ENCODE measurements around the gene KMT2C.
A peak's percentile ranks its signal among the peaks of the same experiment; 100 is the strongest.

The KMT2C gene

DNA sequence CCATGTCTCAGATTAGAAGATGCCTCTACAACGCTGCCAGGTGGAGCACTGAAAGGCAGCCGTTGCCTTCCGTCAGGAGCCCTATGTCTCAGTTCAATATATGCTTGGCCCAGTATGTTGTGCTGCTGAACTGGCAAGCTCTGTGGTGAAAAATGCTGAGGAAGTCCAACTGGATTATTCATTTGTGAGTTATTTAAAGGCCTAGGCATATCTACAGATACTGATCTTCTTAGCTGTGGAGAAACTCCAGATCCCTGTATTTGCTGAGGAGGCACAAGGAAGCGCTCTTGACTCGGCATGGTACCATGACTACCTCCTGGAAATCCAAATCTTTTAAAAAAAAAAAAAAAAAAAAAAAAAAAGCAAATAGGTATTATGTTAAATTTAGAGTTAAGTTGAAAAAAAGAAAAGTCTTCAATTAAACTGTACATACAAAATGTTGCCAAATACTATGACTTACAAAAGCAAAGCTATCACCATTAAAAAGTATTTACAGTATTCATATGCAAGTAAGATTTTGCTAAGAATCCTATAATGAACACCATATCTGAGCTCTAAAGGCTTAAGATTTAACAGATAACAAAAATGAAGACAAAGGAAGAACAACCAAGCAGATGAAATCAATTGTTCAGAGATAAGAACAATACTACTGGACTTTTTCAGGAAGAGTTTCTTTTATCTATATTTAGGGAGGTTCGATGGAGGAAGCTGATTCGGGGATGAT lies 258.0 kb downstream of the KMT2C start:
- no peak for DNase-seq (ENCODE audit: low read depth, low spot score)
- H3K4me3 ChIP-seq (ENCODE audit: low read length), result no peak overlapping the region

DNA sequence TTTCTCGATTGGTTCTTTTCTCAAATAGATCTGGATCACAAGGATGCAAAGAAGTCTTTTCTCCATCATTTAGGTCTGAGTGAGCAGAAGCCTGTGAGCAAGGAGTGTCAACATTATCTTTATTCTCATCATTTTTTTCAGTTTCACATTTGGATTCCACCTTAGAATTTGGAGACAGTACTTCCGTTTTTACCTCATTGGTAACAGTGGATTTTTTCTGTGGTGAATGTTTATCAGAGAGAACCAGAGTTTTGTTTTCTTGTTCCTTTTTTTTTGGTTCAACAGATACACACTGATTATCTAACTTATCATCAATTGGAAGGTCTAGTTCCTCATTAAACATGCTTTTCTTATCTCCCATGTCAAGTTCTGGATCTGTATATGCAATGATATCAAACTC lies 259.0 kb downstream of the KMT2C start:
- no peak overlapping the region for H3K4me3 ChIP-seq (ENCODE audit: low read length)
- DNase-seq (ENCODE audit: low read depth, low spot score), result no peak

DNA sequence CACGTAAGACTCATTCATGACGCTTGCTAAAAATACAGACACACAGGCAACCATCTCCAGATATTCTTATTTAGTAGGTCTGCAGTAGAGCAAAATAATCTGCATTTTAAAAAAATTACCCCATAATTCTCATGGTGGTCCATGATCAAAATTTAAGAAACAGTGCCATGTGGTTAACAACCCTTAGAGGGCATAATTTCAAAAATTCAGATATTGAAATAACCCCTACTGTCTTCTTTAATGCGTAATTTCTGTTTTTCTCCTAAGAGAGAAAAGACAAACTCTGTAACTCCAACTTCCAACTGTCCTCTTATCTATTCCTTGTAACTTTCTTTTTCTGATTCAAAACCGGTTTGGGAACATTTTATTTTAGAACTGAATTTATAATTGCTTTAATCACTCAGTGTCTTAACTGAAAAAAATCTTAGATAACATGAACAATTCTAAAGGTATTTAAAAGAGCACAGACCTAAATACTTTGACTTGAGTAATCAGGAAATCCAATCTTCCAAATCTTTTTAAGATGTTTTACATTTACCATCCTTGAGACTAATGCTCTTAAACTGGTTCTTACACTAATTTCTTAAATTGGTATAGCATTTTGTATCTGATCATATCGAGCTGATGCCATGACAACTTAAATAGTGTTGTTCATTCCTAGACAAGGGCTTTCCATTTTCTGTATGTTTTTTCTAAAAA lies 262.3 kb downstream of the KMT2C start:
- no peak for DNase-seq (ENCODE audit: low read depth, low spot score)
- H3K4me3 ChIP-seq (ENCODE audit: low read length), result no peak overlapping the region

DNA sequence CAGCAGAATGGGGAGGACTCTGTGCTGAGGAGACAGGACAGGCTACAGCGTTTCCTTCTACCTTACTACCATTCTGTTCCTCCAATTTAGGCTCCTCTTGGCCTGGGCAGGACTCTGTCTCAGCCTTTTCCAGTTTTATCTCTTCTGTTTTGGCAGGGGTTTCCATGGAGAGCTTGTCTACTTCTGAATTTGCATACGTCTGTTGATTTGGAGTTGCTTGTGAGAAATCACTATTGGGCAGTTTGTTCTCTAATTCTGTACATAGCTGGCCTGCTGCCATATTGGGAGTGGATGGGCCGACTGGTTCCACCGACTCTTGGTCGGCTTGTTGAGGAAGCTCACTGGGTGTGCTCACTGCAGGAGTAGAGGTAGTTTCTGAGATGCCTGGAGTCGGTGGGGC lies 273.5 kb downstream of the KMT2C start:
- DNase-seq (ENCODE audit: low read depth, low spot score), result no peak
- H3K4me3 ChIP-seq (ENCODE audit: low read length), result no peak overlapping the region

DNA sequence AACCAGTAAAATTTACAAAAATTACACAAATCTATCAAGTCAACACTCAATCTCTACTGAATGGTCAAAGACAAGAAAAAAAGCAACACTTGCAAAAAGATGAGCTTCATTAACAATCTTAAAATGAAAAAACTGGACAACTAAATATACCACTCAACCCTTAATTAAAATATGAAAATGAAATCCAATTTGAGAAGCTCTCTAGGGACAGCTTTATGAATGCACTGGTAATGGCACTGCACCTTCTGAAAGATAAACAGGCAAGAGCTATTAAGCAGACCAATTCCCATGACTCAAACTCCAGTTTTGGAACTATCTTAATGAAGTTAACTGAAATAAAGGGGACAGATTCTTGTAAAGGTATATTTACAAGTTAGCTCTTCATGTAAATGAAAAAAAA lies 274.6 kb downstream of the KMT2C start:
- DNase-seq (ENCODE audit: low read depth, low spot score), result no peak
- no peak overlapping the region for H3K4me3 ChIP-seq (ENCODE audit: low read length)

DNA sequence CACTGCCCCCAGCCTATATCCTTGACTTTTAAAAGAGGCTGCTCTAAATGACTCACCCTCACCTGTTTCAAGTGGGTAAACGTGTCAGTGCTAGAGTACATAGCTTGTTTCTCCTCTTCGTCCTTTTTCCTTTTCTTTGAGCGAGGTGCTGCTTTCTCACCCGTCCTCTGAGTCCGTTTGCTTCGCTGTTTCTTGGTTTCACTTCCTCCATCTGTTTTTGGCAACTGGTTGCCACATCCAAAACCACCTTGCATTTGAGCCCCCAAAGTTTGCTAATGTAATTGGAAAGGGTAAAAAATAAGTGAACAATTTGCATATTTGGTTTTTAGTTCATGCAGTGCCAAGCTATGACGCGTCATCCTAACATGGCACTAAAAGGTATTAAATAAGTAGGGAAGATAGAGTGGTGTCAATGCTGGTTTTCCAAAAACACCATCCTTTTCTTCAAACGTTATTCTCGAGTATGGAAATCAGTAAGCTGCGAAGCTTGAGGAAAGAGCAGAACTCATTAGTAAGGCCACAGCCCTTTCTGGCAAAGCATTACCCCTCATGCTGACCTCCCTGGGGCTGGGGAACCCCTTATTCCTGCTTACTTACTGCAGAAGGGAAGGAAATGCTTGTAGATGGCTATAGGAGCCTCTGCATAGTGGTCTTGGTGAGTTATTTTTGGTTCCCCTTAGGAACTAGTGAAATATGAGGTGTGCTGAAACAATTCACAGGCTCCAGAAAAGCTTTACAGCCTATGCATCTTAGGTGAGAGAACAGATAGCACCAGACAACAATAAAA lies 276.8 kb downstream of the KMT2C start:
- no peak overlapping the region for H3K4me3 ChIP-seq (ENCODE audit: low read length)
- DNase-seq (ENCODE audit: low read depth, low spot score), result no peak

DNA sequence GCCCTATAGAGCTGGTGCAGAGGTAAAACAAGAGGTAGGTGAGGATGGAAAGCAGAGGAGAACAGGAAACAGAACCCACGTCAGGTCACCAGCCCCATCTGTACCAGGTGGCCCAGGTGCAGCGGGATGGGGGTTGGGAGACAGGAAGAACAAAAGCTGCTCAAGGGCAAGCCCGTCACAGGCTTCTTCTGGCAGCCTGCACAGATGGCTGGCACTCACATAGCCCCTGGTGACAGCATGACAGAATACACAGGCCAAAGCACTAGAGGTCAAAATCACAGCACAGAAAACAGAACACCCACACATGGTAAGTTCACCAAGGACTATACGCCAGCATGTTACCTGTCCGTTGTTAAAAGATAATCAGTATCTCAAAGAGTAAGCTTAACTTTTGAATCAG lies 283.5 kb downstream of the KMT2C start:
- no peak overlapping the region for H3K4me3 ChIP-seq (ENCODE audit: low read length)
- DNase-seq (ENCODE audit: low read depth, low spot score), result no peak

DNA sequence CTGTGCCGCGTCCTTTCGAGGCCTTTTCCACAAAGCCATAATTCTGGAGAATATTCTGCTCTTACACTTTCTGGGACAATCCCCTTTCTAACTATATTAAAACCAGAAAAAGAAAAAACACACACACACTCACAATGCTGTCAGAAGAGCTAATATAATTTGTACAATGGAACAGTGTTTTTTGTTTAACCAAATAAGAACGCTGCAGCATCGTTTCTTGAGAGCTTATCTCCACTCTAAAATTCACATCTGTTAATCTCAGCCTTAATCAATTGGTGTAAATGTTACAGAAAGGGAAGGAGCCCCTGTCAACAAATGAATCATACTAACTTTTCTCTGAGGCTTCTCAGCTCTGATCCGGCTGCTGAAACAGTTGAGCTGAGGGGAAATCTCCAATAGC lies 286.4 kb downstream of the KMT2C start:
- H3K4me3 ChIP-seq (ENCODE audit: low read length), result no peak overlapping the region
- no peak for DNase-seq (ENCODE audit: low read depth, low spot score)

DNA sequence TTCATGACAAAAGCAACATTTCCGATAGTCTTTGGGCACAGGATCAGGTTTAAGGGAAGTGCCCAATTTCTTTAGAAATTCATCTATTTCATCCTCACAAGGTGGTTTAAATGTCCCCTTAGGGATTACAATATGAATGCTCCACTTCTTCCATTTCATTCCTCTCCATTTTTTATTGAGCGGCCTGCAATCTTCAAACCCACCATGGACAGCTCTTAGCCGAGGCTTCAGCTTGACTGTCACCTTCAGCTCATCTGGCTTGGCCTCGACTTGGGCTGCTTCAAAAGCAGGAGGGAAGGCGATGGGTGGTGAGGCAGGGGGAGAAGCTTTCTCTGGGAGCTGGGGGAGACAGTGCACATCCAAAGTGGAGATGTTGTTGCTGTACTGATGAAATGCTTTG lies 287.1 kb downstream of the KMT2C start:
- DNase-seq (ENCODE audit: low read depth, low spot score), result no peak
- no peak overlapping the region for H3K4me3 ChIP-seq (ENCODE audit: low read length)

DNA sequence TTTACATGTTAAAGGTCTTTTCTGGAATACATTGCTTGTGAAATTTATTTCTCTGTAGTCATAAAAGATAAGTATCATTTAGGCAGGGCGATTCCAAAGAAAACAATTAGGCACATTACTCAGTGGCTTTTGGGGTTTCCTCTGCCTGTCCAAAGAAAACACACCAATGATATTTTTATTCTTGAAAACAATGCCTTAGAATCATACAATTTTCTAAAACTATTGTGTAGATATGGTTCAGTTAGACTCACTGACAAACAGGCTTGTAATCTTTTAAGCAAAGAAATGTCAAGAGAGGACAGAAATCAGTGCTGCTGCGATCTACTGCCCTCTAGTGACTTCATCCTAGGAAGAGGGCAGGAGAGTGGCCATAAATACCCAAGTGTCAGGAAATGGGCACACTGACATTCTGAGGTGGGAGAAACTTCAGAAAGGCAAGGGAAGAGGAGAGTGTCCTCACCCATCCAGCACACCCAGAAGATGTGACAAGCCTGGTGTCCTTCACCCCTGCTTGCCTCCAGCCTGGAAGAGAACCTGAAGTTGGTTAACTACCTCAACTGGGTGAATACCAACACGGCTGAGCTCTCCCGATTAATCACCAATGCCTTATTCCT lies 289.8 kb downstream of the KMT2C start:
- no peak overlapping the region for H3K4me3 ChIP-seq (ENCODE audit: low read length)
- DNase-seq (ENCODE audit: low read depth, low spot score), result peak; percentile 19

DNA sequence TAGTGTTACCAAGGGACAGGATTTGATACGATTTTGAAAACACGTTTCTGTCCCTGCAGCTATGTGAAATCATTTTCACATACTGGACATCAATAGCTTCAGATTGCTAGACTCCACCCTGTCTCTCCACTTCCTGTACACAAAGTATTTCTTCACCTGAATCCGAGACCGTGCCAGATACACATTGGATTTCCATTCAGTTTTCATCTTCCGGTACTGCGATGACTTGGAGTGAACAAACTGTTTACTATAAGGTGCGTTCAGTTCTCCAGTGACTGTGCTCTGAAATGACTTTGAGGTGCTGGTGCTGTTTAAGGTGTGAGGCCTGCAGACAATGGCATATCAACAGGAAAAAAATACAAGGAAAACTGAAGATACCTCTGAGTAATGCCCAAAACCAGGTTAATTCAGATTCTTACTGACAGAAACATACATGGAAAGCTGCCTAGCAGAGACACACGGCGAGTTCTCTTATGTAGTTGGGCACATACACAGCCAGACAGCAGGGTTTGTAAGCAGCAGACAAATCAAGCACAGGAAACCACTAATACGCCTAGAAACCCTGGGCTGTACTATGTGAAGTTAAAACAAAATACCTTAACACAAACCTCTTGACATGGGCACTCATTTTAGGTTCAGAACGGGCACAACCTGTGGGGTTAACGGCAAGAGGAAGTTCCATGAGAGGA lies 291.1 kb downstream of the KMT2C start:
- H3K4me3 ChIP-seq (ENCODE audit: low read length), result no peak overlapping the region
- peak; percentile 20 for DNase-seq (ENCODE audit: low read depth, low spot score)

DNA sequence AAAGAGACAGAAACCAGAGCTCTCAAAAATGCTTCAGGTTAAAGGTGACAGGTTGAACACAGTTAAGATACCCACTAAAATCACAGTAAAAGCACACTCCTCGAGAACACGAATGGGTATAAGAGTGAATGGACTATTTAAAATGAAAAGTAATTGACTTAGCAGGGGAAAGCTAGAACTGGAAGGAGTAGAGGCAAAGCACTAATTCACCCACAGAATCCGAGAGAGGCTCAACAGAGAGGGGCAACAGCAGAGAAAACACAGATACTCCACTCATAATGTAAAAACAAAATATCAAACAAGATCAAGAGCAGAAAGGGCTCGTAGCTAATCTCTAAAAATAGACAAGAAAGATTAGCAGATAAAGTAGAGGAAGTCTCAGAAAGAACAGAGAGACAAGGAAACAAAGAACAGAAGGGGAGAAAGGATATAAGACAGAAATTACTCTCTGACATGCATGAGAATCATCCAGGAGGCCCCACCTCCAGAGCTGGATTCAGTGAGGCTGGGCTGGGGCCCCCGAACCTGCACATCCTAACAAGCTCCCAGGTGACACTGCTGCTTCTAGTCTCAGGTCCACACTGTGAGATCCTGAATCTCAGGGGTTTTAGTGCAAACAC lies 292.7 kb downstream of the KMT2C start:
- peak; percentile 16 for DNase-seq (ENCODE audit: low read depth, low spot score)
- no peak overlapping the region for H3K4me3 ChIP-seq (ENCODE audit: low read length)

DNA sequence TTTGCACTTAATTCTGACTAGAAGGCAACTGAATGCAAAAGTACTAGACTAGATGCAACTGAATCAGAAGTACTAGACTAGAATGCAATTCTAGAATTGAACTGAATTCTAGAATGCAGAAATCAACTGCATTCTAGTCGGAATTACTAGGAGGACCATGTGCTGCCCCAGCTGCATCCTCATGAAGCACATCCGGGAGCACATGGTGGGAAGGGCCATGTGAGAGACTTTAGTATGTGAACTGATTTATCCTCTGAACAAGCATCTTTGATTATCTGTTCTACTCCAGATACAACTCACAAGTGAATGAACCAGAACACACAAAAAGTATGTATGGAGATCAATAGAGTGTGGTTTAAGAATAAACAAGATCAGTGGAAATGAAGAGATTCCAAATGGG lies 295.2 kb downstream of the KMT2C start:
- DNase-seq (ENCODE audit: low read depth, low spot score), result no peak
- no peak overlapping the region for H3K4me3 ChIP-seq (ENCODE audit: low read length)

DNA sequence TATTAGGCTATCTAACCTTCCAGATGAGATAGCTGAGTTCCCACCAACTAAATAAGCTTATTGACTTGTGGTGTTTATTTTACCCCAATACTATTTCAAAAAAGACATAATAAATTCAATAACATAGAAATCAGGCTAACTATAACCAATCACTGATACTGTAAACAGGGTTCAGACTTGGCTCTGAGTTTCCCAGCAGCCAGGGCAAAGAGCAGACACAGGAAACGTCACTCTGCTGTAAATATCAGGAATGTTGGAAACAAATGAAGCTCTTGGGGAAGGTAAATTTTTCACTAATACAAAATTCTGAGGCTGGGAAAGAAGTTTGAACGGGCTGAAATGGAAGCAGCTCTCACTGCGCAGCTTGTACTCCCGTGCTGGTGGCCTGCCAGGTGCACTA lies 295.7 kb downstream of the KMT2C start:
- H3K4me3 ChIP-seq (ENCODE audit: low read length), result no peak overlapping the region
- DNase-seq (ENCODE audit: low read depth, low spot score), result no peak

DNA sequence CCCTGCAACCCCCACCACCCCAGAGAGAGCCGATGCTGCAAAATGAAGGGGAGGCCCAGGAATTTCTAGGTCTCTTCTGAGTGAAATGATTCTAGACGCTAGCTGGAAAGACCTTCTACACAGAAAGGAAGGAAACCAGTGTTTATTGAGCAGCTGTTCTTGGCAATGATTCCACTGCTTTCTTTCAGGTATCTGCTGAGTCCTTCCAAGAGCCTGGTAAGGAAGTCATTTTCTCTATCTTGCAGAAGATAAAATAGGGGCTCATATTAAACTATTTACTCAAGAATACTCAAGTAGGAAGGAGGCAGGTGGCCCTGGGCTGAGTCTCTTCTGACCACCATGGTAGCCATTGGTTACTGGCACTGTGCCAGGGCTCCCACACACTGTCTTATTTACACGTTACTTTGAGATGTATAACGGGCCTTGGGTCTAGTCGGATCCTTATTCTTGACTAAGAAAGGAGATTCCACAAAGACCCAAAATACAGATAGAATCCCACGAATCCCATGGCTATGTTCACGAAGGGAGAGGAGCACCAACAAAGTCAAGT lies 298.3 kb downstream of the KMT2C start:
- H3K4me3 ChIP-seq (ENCODE audit: low read length), result no peak overlapping the region
- DNase-seq (ENCODE audit: low read depth, low spot score), result no peak

DNA sequence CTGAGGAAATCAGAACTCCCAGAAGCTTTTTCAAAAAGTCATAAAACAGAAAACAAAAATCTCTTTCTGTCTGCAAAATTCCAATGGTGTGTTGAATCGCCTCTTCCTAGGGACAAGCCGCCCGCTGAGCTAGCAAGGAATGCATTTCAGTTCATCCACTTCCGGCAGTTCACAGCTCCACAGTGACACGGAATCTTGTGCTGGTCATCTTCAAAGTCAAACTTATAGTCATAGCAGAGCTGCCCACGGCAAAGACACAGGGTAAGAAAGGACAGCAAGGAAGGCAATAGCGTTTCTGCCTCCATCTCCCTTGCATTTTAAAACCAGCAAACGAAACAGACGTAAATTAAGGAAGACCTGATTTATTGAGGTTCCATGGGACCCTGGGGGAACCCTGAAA lies 299.1 kb downstream of the KMT2C start:
- DNase-seq (ENCODE audit: low read depth, low spot score), result no peak
- H3K4me3 ChIP-seq (ENCODE audit: low read length), result no peak overlapping the region

DNA sequence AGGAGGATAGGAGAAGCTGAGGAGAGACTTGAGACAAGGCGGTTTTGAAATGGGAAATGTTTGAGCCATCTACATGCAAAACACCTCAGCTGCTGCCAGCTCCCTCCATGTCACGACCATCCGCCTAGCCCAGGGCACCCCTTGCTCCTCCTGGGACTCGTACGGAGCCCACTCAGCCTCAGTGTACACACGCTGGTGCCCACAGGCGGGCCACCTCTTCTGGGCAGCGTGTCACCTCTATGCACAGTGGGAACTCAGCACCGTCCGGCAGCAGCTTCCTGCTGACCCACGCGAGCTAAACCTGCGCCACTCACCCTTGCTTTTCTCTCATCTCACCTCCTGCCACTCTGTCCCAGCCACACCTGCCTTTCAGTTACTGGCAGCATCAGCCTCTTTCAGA lies 302.0 kb downstream of the KMT2C start:
- no peak for DNase-seq (ENCODE audit: low read depth, low spot score)
- H3K4me3 ChIP-seq (ENCODE audit: low read length), result no peak overlapping the region

DNA sequence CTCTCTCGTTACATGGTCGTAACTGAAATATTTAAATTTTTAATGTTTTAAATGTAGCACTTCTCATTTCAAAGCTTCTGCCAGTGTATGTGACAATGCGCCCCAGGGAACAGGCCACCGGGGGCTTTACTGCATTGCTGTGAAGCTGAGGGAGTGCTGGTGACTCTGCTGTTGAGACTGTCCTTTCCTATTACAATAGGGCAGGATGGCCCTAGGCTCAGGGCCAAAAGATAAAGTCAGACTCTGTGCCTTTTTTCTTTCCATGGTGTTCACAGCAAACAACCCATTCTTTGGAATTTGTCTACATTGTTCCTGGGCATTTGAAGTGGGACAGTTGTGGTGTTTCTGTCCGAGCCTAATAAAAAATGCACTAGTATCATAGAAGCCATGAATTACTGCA lies 303.0 kb downstream of the KMT2C start:
- DNase-seq (ENCODE audit: low read depth, low spot score), result no peak
- H3K4me3 ChIP-seq (ENCODE audit: low read length), result no peak overlapping the region

All from Jurkat, Clone E6-1 (cell line).